Mesothelial cell of epicardium (in vitro differentiated cells): ENCODE measurements around the gene MLLT10. TPM values are rescaled to one million over a fixed set of nuclear protein-coding genes. Genes with fewer than 3 reads are reported as not detected.
A peak's percentile ranks its signal among the peaks of the same experiment; 100 is the strongest.

Experiments used
- DNase-seq, 2 experiments: peaks; one replicate each; pipeline ENCODE4 v3.0.0; 2021; ENCODE audit warnings: low spot score in 2 of 2; ENCODE audit not compliant: unreplicated experiment in 2 of 2
- H3K27ac Mint-ChIP-seq: 2 replicates; pipeline ENCODE4 v1.8.0; 2021; ENCODE audit warnings: mixed read lengths
- H3K27me3 Mint-ChIP-seq: 2 replicates; pipeline ENCODE4 v1.8.0; 2021; ENCODE audit warnings: low read depth, mixed read lengths
- H3K36me3 Mint-ChIP-seq: 2 replicates; pipeline ENCODE4 v1.8.0; 2021; ENCODE audit warnings: mixed read lengths
- H3K4me1 Mint-ChIP-seq: 2 replicates; pipeline ENCODE4 v1.8.0; 2021; ENCODE audit warnings: mixed read lengths
- H3K4me3 Mint-ChIP-seq: 2 replicates; pipeline ENCODE4 v1.8.0; 2021; ENCODE audit warnings: mild to moderate bottlenecking, moderate library complexity, mixed read lengths
- H3K9me3 Mint-ChIP-seq: 2 replicates; pipeline ENCODE4 v1.8.0; 2021; ENCODE audit warnings: mixed read lengths
- total RNA-seq: library from RNA; stranded (reverse); gene quantifications from 3 replicates; pipeline ENCODE4 v1.2.1, GENCODE V29; 2021
- TF ChIP-seq, protein P1 (sequence below): fragments of 200-600 bp; sonication (generic); IDR thresholded peaks from one replicate; pipeline ENCODE4 v1.5.0; 2021; ENCODE audit warnings: antibody characterized with exemption; ENCODE audit not compliant: unreplicated experiment

MLLT10 gene
- total RNA-seq, 1 donor from 2014 or later = 62.5 TPM

DNA sequence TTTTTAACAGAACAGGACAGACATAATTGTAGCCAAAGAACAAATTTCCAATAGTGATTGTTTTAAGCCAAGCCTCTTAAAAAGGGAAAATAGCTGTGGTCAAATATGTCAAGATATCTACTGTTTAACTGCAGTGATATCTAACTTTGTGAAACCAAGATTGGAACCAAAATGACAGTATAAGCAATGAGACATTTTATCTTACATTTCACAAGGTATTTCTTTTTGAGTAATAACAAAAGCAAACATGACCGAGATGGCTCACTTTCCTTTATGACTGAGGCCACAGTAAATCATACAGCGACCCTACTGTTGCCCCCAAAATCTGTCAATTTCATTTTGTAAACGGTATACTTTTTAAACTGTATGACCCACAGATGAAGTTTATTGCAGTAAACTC lies 215.8 kb downstream of the MLLT10 start:
- no peaks in the 10 kb centered on the region for H3K27me3 Mint-ChIP-seq
- peak overlapping the region; percentile 85 for H3K27ac Mint-ChIP-seq
- H3K36me3 Mint-ChIP-seq = peaks cover 14% of the 10 kb centered on the region
- DNase-seq = no peak
- H3K9me3 Mint-ChIP-seq = no peaks in the 10 kb centered on the region
- no peak overlapping the region for H3K4me3 Mint-ChIP-seq
- TF ChIP-seq, protein P1, sequence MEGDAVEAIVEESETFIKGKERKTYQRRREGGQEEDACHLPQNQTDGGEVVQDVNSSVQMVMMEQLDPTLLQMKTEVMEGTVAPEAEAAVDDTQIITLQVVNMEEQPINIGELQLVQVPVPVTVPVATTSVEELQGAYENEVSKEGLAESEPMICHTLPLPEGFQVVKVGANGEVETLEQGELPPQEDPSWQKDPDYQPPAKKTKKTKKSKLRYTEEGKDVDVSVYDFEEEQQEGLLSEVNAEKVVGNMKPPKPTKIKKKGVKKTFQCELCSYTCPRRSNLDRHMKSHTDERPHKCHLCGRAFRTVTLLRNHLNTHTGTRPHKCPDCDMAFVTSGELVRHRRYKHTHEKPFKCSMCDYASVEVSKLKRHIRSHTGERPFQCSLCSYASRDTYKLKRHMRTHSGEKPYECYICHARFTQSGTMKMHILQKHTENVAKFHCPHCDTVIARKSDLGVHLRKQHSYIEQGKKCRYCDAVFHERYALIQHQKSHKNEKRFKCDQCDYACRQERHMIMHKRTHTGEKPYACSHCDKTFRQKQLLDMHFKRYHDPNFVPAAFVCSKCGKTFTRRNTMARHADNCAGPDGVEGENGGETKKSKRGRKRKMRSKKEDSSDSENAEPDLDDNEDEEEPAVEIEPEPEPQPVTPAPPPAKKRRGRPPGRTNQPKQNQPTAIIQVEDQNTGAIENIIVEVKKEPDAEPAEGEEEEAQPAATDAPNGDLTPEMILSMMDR = no peak
- H3K4me1 Mint-ChIP-seq = peaks cover 58% of the 10 kb centered on the region

GRCh38 chr10:21750424-21750823 lies 216.4 kb downstream of the MLLT10 start:
- no peak overlapping the region for H3K4me3 Mint-ChIP-seq
- H3K27me3 Mint-ChIP-seq = no peaks in the 10 kb centered on the region
- no peaks in the 10 kb centered on the region for H3K9me3 Mint-ChIP-seq
- H3K27ac Mint-ChIP-seq = peak overlapping the region; percentile 85
- DNase-seq = no peak
- TF ChIP-seq, protein P1 = no peak
- peaks cover 14% of the 10 kb centered on the region for H3K36me3 Mint-ChIP-seq
- peaks cover 59% of the 10 kb centered on the region for H3K4me1 Mint-ChIP-seq

GRCh38 chr10:21751341-21752310 lies 217.6 kb downstream of the MLLT10 start:
- DNase-seq = no peak
- TF ChIP-seq, protein P1 = no peak
- H3K9me3 Mint-ChIP-seq = no peaks in the 10 kb centered on the region
- H3K4me1 Mint-ChIP-seq = peaks cover 65% of the 10 kb centered on the region
- peak overlapping the region; percentile 22 for H3K27ac Mint-ChIP-seq
- no peak overlapping the region for H3K4me3 Mint-ChIP-seq
- H3K36me3 Mint-ChIP-seq = peaks cover 9% of the 10 kb centered on the region
- H3K27me3 Mint-ChIP-seq = no peaks in the 10 kb centered on the region

DNA sequence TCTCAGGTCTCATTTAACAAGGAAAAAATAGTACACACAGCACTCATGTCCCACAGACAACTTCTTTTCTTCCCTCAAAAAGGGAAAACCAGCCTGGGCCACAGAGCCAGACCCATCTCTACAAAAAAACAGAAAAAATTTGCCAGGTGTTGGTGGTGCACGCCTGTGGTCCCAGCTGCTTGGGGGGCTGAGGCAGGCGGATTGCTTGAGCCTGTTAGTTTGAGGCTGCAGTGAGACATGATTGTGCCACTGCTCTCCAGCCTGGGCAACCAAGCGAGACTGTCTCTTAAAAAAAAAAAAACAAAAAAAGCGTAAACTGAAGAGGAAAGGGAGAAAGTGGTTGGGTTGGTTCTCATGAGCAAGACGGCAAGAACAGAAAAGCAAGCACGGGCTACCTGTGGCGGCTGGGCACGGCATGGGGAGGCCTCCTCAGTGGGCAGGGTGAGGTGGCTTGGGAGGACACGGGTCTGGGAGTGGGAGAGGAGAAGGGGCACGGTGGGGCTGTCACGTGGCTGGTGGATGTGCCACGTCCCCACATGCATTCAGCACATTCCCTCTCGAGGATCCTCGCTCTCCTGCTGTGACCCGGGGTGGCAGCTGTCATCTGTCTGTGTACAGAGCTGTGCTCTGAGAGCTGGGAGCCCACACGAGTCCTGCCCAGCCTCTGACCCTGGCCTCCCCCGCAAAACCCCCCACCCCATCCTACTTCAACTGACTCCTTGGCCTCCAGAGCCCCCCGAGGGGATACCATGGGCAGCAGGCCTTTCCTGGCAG lies 219.7 kb downstream of the MLLT10 start:
- peaks cover 3% of the 10 kb centered on the region for H3K36me3 Mint-ChIP-seq
- no peak for DNase-seq
- peak overlapping the region; percentile 9 for H3K27ac Mint-ChIP-seq
- no peaks in the 10 kb centered on the region for H3K27me3 Mint-ChIP-seq
- TF ChIP-seq, protein P1 = no peak
- no peak overlapping the region for H3K4me3 Mint-ChIP-seq
- H3K4me1 Mint-ChIP-seq = peaks cover 73% of the 10 kb centered on the region
- H3K9me3 Mint-ChIP-seq = no peaks in the 10 kb centered on the region

GRCh38 chr10:21754410-21755011 lies 220.5 kb downstream of the MLLT10 start:
- DNase-seq = no peak
- Mint-ChIP-seq H3K9me3 (no peaks in the 10 kb centered on the region), H3K27ac (peak overlapping the region; percentile 39), H3K36me3 (peaks cover 7% of the 10 kb centered on the region), H3K4me1 (peaks cover 65% of the 10 kb centered on the region), H3K27me3 (no peaks in the 10 kb centered on the region), H3K4me3 (no peak overlapping the region)
- TF ChIP-seq, protein P1 = no peak
